SK-N-SH (cell line): Measurements from ENCODE around the gene ZNF609. TPM values are rescaled to one million over a fixed set of nuclear protein-coding genes. Genes with fewer than 3 reads are reported as not detected.

ENCODE experiments used
- CTCF ChIA-PET: fragments of 300-600, 350-600 bp; formaldehyde crosslinking; extraction: SDS; loops from one replicate; lab custom pipeline; 2021; lab: Yijun Ruan, JAX
- POLR2A ChIA-PET: fragments of 350-600 bp; sonication (Branson Sonifier 250); formaldehyde crosslinking; extraction: SDS; loops from one replicate; lab custom pipeline; 2020; ENCODE audit warnings: antibody characterized with exemption, inconsistent platforms; lab: Yijun Ruan, JAX
- DNase-seq: peaks from one replicate; pipeline ENCODE4 v3.0.0; 2012
- H2AFZ ChIP-seq: fragments of 200-600 bp; sonication (generic); 2 replicates; pipeline ENCODE4 v1.8.1; 2016; ENCODE audit warnings: antibody characterized with exemption, mild to moderate bottlenecking, low read depth
- H3F3A ChIP-seq: fragments of 200-600 bp; sonication (generic); replicated peaks from 2 replicates; pipeline ENCODE3; 2016; ENCODE audit warnings: antibody characterized with exemption, mild to moderate bottlenecking; ENCODE audit not compliant: insufficient read depth
- H3K27ac ChIP-seq, 2 experiments: fragments of 200-500 bp in 1 of 2; fragments of 200-600 bp in 1 of 2; sonication (Bioruptor generic) in 1 of 2; sonication (generic), shearing (Covaris generic) in 1 of 2; 2 replicates each; pipeline versions ENCODE4 v1.5.1 to v1.6.1; 2014 to 2016; ENCODE audit warnings: low read depth in 2 of 2, inconsistent platforms in 1 of 2, low read length in 1 of 2, mild to moderate bottlenecking in 1 of 2, mixed read lengths in 1 of 2
- H3K27me3 ChIP-seq: fragments of 200-600 bp; sonication (generic), shearing (Covaris generic); 2 replicates; pipeline ENCODE4 v1.6.1; 2016; ENCODE audit warnings: mixed run types; ENCODE audit not compliant: insufficient read depth
- H3K36me3 ChIP-seq, 2 experiments: fragments of 200-500 bp in 1 of 2; fragments of 200-600 bp in 1 of 2; sonication (Bioruptor generic) in 1 of 2; sonication (generic) in 1 of 2; replicated peaks in 1 of 2; 2 replicates each; pipeline versions ENCODE3 to v1.5.1; 2014 to 2016; ENCODE audit warnings: low read length in 1 of 2, mild to moderate bottlenecking in 1 of 2; ENCODE audit not compliant: insufficient read depth in 2 of 2, control insufficient read depth in 1 of 2
- H3K4me1 ChIP-seq, 2 experiments: fragments of 200-500 bp in 1 of 2; fragments of 200-600 bp in 1 of 2; sonication (Bioruptor generic) in 1 of 2; sonication (generic), shearing (Covaris generic) in 1 of 2; 2 replicates each; pipeline versions ENCODE4 v1.5.1 to v1.6.1; 2014 to 2016; ENCODE audit warnings: low read depth in 1 of 2, low read length in 1 of 2, mixed run types in 1 of 2; ENCODE audit not compliant: insufficient read depth in 2 of 2, control insufficient read depth in 1 of 2
- H3K4me2 ChIP-seq: fragments of 200-600 bp; sonication (generic), shearing (Covaris generic); 2 replicates; pipeline ENCODE4 v1.6.1; 2017; ENCODE audit warnings: mixed run types
- H3K4me3 ChIP-seq, 2 experiments: fragments of 200-500 bp in 1 of 2; fragments of 200-600 bp in 1 of 2; sonication (Bioruptor generic) in 1 of 2; sonication (generic), shearing (Covaris generic) in 1 of 2; 2 replicates each; pipeline versions ENCODE4 v1.5.1 to v1.8.1; 2014 to 2016; ENCODE audit warnings: low read depth in 2 of 2, inconsistent platforms in 1 of 2, low read length in 1 of 2, mild to moderate bottlenecking in 1 of 2, mixed read lengths in 1 of 2, moderate library complexity in 1 of 2
- H3K79me2 ChIP-seq: fragments of 200-600 bp; sonication (generic); 2 replicates; pipeline ENCODE4 v1.8.1; 2017; ENCODE audit warnings: mild to moderate bottlenecking; ENCODE audit not compliant: insufficient read depth
- H3K9ac ChIP-seq: fragments of 200-600 bp; sonication (generic); 2 replicates; pipeline ENCODE4 v1.6.1; 2017; ENCODE audit warnings: mixed run types
- H3K9me2 ChIP-seq: fragments of 200-600 bp; sonication (generic); 2 replicates; pipeline ENCODE4 v1.6.1; 2017; ENCODE audit warnings: mixed run types
- H3K9me3 ChIP-seq: fragments of 200-600 bp; sonication (generic); 2 replicates; pipeline ENCODE4 v1.6.1; 2017; ENCODE audit warnings: mixed run types, mild to moderate bottlenecking, moderate library complexity
- H4K20me1 ChIP-seq: fragments of 200-600 bp; sonication (generic); 2 replicates; pipeline ENCODE4 v1.6.1; 2017; ENCODE audit warnings: mild to moderate bottlenecking, mixed run types; ENCODE audit not compliant: insufficient read depth
- CHD2 ChIP-seq: fragments of 150-350 bp; IDR thresholded peaks from 2 replicates; pipeline ENCODE4 v1.6.1; 2018; ENCODE audit warnings: low read length; ENCODE audit not compliant: partially characterized antibody
- FOSL2 ChIP-seq: IDR thresholded peaks from 2 replicates; pipeline ENCODE4 v1.4.0; 2012; ENCODE audit warnings: low read depth, mild to moderate bottlenecking, moderate library complexity, borderline replicate concordance
- FOXJ3 ChIP-seq: sonication (generic); formaldehyde crosslinking; IDR thresholded peaks from 2 replicates; pipeline ENCODE4 v1.5.1; 2020; ENCODE audit warnings: mild to moderate bottlenecking, missing genetic modification reagents
- FOXM1 ChIP-seq: IDR thresholded peaks from 2 replicates; pipeline ENCODE4 v1.4.0; 2012; ENCODE audit warnings: low read depth, mild to moderate bottlenecking
- GABPA ChIP-seq: IDR thresholded peaks from 2 replicates; pipeline ENCODE4 v1.4.0; 2012; ENCODE audit warnings: low read depth, mild to moderate bottlenecking
- GATA2 ChIP-seq: sonication (generic); formaldehyde crosslinking; IDR thresholded peaks from 2 replicates; pipeline ENCODE4 v1.5.0; 2020; ENCODE audit warnings: mild to moderate bottlenecking, missing genetic modification reagents
- JUND ChIP-seq: IDR thresholded peaks from 2 replicates; pipeline ENCODE4 v1.4.0; 2012
- MEF2A ChIP-seq: IDR thresholded peaks from 2 replicates; pipeline ENCODE4 v1.4.0; 2012; ENCODE audit warnings: low read depth, borderline replicate concordance
- MXI1 ChIP-seq: IDR thresholded peaks from 2 replicates; pipeline ENCODE4 v1.6.1; 2012; ENCODE audit warnings: mild to moderate bottlenecking, low read depth, low read length, improper control_type of control experiment
- NFIC ChIP-seq: IDR thresholded peaks from 2 replicates; pipeline ENCODE4 v1.4.0; 2012; ENCODE audit warnings: borderline replicate concordance
- NRF1 ChIP-seq: IDR thresholded peaks from 2 replicates; pipeline ENCODE4 v1.6.1; 2012; ENCODE audit warnings: low read depth, mild to moderate bottlenecking, low read length
- POLR2AphosphoS5 ChIP-seq: IDR thresholded peaks from 2 replicates; pipeline ENCODE4 v1.6.1; 2012; ENCODE audit warnings: low read depth, low read length
- RAD21 ChIP-seq: IDR thresholded peaks from 2 replicates; pipeline ENCODE4 v1.6.1; 2012; ENCODE audit warnings: mild to moderate bottlenecking, low read length
- RFX5 ChIP-seq: IDR thresholded peaks from 2 replicates; pipeline ENCODE4 v1.6.1; 2012; ENCODE audit warnings: mild to moderate bottlenecking, improper control_type of control experiment, low read length
- RXRA ChIP-seq: IDR thresholded peaks from 2 replicates; pipeline ENCODE4 v1.4.0; 2012; ENCODE audit warnings: low read depth, mild to moderate bottlenecking, borderline replicate concordance
- SIN3A ChIP-seq: IDR thresholded peaks from 2 replicates; pipeline ENCODE4 v1.6.1; 2012; ENCODE audit warnings: low read depth, mild to moderate bottlenecking, low read length, moderate library complexity, borderline replicate concordance
- SMC3 ChIP-seq: IDR thresholded peaks from 2 replicates; pipeline ENCODE4 v1.6.1; 2012; ENCODE audit warnings: low read depth, low read length, improper control_type of control experiment
- TCF12 ChIP-seq: IDR thresholded peaks from 2 replicates; pipeline ENCODE4 v1.4.0; 2012
- TEAD4 ChIP-seq: IDR thresholded peaks from 2 replicates; pipeline ENCODE4 v1.4.0; 2012; ENCODE audit warnings: mild to moderate bottlenecking, borderline replicate concordance; ENCODE audit not compliant: insufficient read depth
- WGBS: methylation state at CpG from one replicate; pipeline ENCODE4 v1.1.6; 2017; ENCODE audit warnings: low lambda C conversion rate; 5-methylcytosine and 5-hydroxymethylcytosine counted together
- polyA plus RNA-seq, 3 experiments: library from polyadenylated mRNA; depleted of rRNA; stranded (reverse); fragments of >200 nt; gene quantifications; 2 replicates each; pipeline ENCODE4 v1.2.3, GENCODE V29; 2012
- TF ChIP-seq, protein P1 (sequence below): fragments of 150-350 bp; IDR thresholded peaks from 2 replicates; pipeline ENCODE4 v1.6.1; 2016; ENCODE audit warnings: mild to moderate bottlenecking, low read depth, low read length
- TF ChIP-seq, protein P2 (sequence below): IDR thresholded peaks from 2 replicates; pipeline ENCODE4; 2012
- TF ChIP-seq, protein P3 (sequence below): IDR thresholded peaks from 2 replicates; pipeline ENCODE4 v1.4.0; 2012; ENCODE audit warnings: low read depth, borderline replicate concordance

The ZNF609 gene
- polyA plus RNA-seq, 1 of the 3 experiments (the other 2 are of a cell fraction): 12.6 TPM

DNA sequence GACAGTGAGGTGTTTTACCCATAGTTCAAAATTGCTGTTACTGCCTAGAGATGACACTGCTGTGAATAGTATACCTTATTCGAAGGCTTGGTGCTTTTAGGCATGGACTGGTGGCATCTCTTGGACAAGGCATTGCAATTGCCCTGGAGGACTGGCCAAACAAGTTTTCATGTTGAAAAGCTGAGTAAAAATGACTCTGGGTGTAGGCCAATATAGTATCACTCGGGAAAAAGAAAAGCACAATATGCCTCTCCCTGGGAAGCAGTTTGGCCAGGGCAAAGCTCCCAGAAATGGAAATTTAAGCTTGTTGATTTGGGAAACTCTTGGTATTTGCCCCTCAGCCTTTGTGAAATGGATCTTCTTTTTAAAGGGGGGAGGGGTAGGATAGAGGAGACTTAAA is 54.8 kb downstream of the ZNF609 start:
- Histone ChIP-seq H3K9ac (no peak overlapping the region), H3K4me2 (no peak overlapping the region), H3K36me3 (peaks cover 0 to 27% of the 10 kb centered on the region in 2 experiments), H3K79me2 (peaks cover 87% of the 10 kb centered on the region), H3K9me3 (no peaks in the 10 kb centered on the region), H3F3A (peaks cover 3% of the 10 kb centered on the region), H2AFZ (no peak overlapping the region), H3K4me3 (no peak overlapping the region), H3K27ac (no peak overlapping the region), H3K9me2 (no peaks in the 10 kb centered on the region), H3K27me3 (no peaks in the 10 kb centered on the region), H3K4me1 (peaks cover 0 to 8% of the 10 kb centered on the region in 2 experiments; a peak in 2 of 4 replicates), H4K20me1 (peaks cover 9% of the 10 kb centered on the region)
- ChIA-PET CTCF (no interaction called here), POLR2A (no interaction called here)
- 91% methylated on average over 2 of the region's 2 CpGs for WGBS
- DNase-seq: no peak
- TF ChIP-seq GABPA: no peak
- no peak for TF ChIP-seq JUND
- no peak for TF ChIP-seq RAD21
- TF ChIP-seq CHD2: no peak
- no peak for TF ChIP-seq FOXM1
- no peak for TF ChIP-seq POLR2AphosphoS5
- no peak for TF ChIP-seq SMC3
- TF ChIP-seq, protein P1, sequence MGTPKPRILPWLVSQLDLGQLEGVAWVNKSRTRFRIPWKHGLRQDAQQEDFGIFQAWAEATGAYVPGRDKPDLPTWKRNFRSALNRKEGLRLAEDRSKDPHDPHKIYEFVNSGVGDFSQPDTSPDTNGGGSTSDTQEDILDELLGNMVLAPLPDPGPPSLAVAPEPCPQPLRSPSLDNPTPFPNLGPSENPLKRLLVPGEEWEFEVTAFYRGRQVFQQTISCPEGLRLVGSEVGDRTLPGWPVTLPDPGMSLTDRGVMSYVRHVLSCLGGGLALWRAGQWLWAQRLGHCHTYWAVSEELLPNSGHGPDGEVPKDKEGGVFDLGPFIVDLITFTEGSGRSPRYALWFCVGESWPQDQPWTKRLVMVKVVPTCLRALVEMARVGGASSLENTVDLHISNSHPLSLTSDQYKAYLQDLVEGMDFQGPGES: no peak
- TF ChIP-seq MEF2A: no peak
- TF ChIP-seq RFX5: no peak
- TF ChIP-seq GATA2: no peak
- no peak for TF ChIP-seq RXRA
- no peak for TF ChIP-seq NRF1
- no peak for TF ChIP-seq FOXJ3 (CRISPR knock-in tag)
- no peak for TF ChIP-seq SIN3A
- no peak for TF ChIP-seq FOSL2
- no peak for TF ChIP-seq TCF12
- TF ChIP-seq NFIC: no peak
- TF ChIP-seq MXI1: no peak

DNA sequence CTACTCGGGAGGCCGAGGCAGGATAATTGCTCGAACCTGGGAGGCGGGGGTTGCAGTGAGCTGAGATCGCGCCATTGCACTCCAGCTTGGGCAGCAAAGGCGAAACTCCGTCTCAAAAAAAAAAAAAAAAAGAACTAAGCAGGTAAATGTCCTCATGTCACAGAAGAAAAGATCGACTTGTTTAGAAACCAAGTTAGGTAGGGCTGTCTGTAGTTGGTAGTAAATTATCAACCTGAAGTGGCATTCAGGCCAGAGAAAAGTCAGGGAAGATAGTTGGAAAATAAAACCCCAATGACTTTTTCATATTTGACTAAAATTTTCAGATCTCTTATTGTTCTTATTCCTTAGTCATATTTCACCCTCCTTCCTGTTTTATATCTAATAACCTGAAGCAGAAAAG is 55.4 kb downstream of the ZNF609 start:
- TF ChIP-seq MXI1 (no peak), TEAD4 (no peak), RFX5 (no peak), GABPA (no peak), GATA2 (no peak), TCF12 (no peak), SMC3 (no peak)
- TF ChIP-seq, protein P2, sequence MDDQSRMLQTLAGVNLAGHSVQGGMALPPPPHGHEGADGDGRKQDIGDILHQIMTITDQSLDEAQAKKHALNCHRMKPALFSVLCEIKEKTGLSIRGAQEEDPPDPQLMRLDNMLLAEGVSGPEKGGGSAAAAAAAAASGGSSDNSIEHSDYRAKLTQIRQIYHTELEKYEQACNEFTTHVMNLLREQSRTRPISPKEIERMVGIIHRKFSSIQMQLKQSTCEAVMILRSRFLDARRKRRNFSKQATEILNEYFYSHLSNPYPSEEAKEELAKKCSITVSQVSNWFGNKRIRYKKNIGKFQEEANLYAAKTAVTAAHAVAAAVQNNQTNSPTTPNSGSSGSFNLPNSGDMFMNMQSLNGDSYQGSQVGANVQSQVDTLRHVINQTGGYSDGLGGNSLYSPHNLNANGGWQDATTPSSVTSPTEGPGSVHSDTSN: no peak
- TF ChIP-seq, protein P3, sequence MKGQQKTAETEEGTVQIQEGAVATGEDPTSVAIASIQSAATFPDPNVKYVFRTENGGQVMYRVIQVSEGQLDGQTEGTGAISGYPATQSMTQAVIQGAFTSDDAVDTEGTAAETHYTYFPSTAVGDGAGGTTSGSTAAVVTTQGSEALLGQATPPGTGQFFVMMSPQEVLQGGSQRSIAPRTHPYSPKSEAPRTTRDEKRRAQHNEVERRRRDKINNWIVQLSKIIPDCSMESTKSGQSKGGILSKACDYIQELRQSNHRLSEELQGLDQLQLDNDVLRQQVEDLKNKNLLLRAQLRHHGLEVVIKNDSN: no peak
- CTCF ChIA-PET: no interaction called here
- no peak for DNase-seq
- Histone ChIP-seq H3K4me3 (no peak overlapping the region), H3K9me2 (no peaks in the 10 kb centered on the region), H3F3A (peaks cover 1% of the 10 kb centered on the region), H3K27me3 (no peaks in the 10 kb centered on the region), H2AFZ (no peak overlapping the region), H3K9me3 (no peaks in the 10 kb centered on the region), H3K4me2 (no peak overlapping the region), H4K20me1 (peaks cover 9% of the 10 kb centered on the region), H3K4me1 (peaks cover under 1 to 10% of the 10 kb centered on the region in 2 experiments; a peak in 2 of 4 replicates), H3K27ac (no peak overlapping the region), H3K36me3 (peaks cover 0 to 27% of the 10 kb centered on the region in 2 experiments), H3K9ac (no peak overlapping the region), H3K79me2 (peaks cover 93% of the 10 kb centered on the region)
- 97% methylated on average over 9 of the region's 9 CpGs for WGBS
- POLR2A ChIA-PET: no interaction called here
